Skeletal muscle cell (primary cell): Measurements from ENCODE around the gene ZNF525.
"Not testable (repeated sequence)": the region's sequence is repeated elsewhere in the genome, so short reads cannot be mapped to it uniquely, and the experiment has no call there.

Experiments used
- DNase-seq: peaks from one replicate; pipeline ENCODE4 v3.0.0-alpha.2; 2010; ENCODE audit warnings: low read depth
- H3K4me3 ChIP-seq: 2 replicates; pipeline ENCODE4 v1.5.1; 2011; ENCODE audit warnings: low read depth, mild to moderate bottlenecking, control low read depth, low read length, moderate library complexity

The ZNF525 gene

DNA sequence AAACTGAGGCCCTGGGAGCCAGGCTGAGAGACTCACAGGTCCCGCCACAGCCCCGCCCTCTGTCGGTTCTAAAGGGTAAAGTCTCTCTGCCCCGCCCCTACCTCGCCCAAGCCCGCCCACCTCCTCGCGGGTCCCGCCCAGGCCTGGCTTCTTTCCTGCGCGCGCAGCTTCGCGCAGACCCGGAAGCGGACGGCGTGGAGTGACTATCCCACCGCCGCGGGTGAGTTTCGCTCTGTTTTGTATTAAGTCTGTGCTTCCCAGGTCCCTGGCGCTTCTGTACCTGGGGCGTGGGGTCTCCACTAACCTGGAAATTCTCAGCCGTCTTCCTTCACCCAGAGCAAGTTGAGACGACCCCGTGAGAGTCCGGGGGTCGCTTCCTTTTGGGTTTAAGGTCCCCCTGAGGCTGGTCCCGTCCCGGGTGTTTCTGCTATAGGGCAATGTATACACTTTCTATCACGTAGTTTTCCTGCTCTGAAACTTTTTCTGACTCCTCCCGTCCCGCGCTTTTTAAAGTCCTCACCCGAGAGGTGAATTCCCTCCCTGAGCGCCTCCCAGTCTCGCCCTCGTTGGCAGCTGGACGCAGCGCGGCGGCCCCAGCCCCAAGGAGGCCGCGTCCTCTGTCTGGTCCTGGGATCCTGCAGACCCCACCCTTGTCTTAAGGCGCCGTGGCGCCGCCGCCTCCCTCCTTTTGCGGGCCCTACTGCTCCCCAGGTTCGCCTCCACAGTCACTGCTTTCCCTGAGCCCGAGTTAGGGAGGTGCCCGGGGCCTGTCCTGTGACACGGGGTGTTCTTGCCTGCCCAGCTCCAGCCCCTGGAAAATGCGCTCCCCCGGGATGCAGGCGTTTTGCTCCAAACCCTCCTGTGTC, 29.7 kb downstream of the ZNF525 start, which contains the start of gene ZNF765:
ZNF765 (plus strand) TSS at position 176 of the 866 bp plus-strand sequence. CDS start 2,867 bp downstream, outside the sequence.
- H3K4me3 ChIP-seq, result peak within 1 kb of the TSS; percentile 81
- peak; percentile 56 for DNase-seq

DNA sequence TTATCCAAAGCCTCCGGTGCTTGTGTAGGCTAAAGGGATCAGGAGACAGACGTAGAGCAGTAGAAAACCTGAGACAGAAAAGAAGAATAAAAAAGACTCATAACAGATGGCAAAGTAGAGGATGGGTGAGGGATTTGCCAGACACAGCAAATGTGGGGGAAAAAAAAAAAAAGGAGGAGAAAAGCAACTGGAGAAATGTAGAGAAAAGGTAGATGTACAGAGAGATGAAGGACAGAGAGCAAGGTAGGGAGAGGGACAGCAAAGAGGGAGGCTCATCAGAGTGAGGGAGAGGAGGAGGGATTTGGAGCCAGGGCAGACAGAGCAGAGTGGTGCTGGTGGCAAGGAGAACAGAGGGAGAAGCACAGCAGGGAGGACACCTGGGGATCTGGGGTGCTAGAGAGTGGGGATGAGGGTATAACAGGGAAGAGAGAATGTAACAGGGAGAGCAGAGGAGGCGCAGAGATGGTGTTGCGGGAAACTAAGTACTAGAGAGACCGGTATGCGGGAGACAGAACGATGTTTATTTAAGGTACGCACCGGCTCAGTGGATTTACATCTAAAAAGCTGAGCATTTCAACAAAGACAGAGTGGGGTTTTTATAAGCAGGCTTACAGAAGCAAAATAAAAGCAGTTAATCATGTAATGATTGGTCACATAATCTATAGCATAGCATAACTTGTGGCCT, 30.5 kb downstream of the ZNF525 start:
- H3K4me3 ChIP-seq, result peak overlapping the region; percentile 81
- DNase-seq, result not testable (repeated sequence)

DNA sequence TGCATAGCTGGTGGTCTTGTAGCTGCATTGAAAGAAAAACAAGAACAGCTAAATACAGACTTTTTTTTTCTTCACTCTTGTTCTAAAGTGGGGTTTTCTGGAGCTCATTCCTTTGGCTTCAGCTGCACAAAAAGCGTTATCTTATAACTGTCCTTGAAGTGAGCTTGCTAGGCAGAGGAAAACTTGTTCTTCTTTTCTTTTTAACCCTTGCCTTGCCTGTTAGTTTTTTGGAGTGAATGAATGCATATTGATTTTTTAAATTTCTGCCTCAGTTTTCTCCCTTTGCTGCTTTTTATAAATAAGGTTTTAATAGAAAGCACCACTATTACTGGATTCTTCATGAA, 31.0 kb downstream of the ZNF525 start:
- H3K4me3 ChIP-seq, result no peak overlapping the region
- no peak for DNase-seq

DNA sequence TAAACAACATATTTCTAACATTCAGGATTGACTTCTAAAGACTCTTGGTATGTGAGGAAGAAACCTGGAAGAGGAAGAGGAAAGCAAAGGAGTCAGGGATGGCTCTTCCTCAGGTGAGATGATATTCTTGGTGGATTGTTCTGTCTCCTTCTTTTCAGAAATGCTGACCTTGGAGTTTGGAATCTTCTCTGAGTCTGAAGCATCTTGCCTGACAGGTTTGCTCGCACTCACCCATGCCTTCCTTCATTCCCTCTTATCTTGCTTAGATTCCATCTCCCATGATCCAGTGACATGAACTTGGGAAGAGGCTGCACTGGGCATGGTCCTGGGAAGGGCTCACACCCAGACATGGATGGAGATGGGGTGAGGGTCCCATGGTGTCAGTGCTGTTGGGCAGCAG, 32.4 kb downstream of the ZNF525 start:
- DNase-seq, H3K4me3 ChIP-seq: not testable (repeated sequence)

DNA sequence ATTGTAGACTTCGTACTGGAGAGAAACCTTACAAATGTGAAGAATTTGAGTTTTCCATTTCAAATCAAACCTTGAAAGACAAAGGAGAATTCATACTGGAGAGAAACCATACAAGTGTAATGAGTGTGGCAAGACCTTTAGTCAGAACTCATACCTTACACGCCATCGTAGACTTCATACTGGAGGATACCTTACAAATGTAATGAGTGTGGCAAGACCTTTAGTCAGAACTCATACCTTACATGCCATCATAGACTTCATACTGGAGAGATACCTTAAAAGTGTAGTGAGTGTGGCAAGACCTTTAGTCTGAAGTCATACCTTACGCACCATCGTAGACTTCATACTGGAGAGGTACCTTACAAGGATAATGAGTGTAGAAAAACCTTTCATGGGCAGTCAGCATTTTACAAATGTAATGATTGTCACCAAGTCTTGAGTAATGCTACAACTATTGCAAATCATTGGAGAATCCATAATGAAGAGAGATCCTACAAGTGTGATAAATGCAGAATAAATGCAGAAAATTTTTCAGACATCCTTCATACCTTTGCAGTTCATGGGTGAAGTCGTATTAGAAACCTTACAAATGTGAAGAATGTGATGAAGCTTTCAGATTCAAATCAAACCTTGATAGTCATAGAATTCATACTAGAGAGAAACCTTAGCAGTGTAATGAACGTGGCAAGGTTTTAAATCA, 44.1 kb downstream of the ZNF525 start:
- no peak overlapping the region for H3K4me3 ChIP-seq
- DNase-seq, result no peak

DNA sequence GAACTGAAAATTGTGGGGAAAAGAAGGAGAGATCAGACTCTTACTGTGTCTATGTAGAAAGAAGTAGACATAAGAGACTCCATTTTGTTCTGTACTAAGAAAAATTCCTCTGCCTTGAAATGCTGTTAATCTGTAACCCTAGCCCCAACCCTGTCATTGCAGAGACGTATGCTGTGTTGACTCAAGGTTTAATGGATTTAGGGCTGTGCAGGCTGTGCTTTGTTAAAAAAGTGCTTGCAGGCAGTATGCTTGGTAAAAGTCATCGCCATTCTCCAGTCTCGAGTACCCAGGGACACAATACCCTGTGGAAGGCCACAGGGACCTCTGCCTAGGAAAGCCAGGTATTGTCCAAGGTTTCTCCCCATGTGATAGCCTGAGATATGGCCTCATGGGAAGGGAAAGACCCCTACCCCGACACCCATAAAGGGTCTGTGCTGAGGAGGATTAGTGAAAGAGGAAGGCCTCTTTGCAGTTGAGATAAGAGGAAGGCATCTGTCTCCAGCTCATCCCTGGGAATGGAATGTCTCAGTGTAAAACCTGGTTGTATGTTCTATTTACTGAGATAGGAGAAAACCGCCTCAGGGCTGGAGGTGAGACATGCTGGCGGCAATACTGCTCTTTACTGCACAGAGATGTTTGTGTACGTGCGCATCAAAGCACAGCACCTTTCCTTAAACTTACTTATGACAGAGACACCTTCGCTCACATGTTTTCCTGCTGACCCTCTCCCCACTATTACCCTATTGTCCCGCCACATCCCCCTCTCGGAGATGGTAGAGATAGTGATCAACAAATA, 55.2 kb downstream of the ZNF525 start:
- DNase-seq, H3K4me3 ChIP-seq: not testable (repeated sequence)

DNA sequence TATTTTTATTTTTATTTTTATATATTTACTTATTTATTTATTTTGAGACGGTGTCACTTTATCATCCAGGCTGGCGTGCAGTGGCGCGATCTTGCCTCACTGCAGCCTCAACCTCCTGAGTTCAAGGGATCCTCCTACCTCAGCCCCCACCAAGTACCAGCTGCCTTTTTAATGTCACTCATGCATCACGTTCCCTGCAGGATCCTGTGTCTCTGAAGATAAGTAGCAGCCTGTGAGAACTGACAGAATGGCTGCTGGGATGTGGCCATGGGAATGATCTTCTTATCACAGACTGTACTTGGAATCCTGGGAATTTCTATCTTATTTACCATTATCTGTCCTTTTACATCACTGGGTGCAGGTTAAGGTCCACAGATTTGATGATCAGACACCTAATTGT, 57.0 kb downstream of the ZNF525 start:
- DNase-seq, result no peak
- no peak overlapping the region for H3K4me3 ChIP-seq

DNA sequence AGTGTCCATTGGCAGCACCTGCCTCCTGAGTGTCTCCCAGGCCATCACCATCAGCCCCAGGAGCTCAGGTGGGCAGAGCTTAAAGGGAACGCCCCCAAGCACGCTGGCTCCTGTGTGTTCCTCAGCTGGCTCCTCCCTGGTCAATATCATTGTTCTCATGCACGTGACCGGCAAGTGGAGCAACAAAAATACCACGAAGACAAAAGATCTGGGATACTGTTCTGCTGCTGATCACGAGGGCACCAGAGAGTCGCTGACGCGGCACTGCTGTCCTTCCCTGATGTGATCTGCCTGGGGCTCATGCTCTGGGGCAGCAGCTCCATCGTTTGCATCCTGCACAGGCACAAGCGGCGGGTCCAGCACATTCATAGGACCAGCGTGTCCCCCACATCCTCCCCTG, 57.6 kb downstream of the ZNF525 start:
- not testable (repeated sequence) for DNase-seq, H3K4me3 ChIP-seq

DNA sequence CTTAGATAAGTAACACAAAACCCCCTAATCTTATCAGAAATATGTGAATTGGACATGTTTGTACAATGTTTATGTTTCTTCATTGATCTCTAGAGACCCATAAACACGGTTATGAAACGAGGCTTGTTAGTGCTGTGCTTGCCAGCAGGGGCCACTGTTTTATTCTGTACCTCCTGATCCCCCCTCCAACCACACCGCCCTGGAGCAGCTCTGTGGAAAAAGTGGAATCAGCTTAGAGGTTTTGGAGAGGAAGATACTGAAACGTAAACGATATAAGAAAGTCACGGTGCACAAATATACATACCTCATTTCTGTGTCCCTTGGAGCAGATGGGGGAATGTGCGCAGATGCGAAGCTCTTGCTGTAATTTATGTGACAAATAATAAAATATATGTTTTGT, 58.2 kb downstream of the ZNF525 start:
- not testable (repeated sequence) for DNase-seq, H3K4me3 ChIP-seq

DNA sequence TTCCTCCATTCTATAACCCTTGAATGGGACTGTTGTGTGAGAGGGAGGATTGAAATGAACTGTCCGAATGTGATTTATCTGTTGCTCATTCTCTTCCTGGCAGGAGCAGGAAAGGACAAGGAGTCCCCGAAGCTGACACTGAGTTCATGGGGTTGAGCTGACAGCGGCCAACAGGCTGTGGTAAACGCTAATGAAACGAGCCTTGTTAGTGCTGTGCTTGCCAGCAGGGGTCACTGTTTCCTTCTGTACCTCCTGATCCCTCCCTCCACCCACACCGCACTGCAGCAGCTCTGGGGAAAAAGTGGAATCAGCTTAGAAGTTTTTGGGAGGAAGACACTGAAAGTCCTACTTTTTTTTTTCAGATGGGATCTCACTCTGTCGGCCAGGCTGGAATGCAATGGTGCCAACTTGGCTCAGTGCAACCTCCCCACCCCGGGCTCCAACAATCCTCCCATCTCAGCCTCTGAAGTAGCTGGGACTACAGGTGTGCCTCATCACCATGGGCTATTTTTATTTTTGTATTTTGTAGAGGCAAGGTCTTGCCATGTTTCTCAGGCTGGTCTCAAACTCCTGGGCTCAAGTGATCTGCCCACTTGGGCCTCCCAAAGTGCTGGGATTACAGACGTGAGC, 59.6 kb downstream of the ZNF525 start:
- H3K4me3 ChIP-seq, result no peak overlapping the region
- DNase-seq, result peak; percentile 21

DNA sequence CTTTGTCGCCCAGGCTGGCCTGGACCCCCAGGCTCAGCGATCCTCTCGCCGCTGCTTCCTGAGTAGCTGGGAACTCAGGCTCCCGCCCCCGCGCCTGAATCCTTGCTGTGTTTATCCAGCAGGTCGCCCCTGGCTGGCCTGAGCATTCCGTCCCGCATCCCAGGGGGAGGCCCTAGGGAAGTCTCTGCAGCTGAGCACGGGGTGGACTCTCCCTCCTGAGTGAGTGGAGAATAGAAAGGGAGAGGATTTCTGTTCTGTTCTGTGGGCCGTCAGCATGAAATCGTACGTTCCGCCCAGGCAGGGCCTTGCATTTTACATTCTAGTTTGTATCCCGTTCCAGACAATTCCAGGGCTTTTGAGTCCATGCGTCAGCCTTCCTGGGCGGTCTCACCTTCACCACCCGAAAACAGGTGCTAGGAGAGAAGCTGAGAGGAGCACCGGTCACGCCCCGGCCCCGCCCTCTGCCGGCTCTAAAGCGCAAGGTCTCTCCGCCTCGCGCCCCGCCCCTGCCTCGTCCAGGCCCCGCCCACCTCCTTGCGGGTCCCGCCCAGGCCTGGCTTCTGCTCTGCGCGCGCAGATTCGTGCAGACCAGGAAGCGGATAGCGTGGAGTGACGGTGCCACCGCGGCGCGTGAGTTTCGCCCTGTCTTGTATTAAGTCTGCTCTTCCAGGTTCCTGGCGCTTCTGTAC, 66.0 kb downstream of the ZNF525 start, which contains the start of gene ZNF761:
ZNF761 (plus strand) TSS at position 586 of the 689 bp plus-strand sequence. CDS start 15,285 bp downstream, outside the sequence.
- H3K4me3 ChIP-seq, result peak within 1 kb of the TSS; percentile 82
- DNase-seq, result peak; percentile 35

DNA sequence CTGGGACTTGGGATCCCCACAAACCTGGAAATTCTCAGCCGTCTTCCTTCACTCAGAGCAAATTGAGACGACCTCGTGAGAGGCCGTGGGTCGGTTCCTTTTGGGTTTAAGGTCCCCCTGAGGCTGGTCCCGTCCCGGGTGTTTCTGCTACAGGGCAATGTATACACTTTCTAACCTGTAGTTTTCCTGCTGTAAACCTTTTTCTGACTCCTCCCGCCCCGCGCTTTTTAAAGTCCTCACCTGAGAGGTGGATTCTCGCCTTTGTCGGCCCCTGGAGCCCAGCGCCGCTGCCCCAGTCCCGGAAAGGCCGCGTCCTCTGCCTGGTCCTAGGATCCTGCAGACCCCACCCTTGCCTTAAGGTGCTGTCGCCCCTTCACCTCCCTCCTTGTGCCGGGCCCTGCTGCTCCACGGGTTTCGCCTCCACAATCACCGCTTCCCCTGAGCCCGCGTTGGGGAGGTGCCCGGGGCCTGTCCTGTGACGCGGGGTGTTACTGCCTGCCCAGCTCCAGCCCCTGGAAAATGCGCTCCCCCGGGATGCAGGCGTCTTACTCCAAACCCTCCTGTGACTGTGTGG, 66.7 kb downstream of the ZNF525 start:
- DNase-seq, result no peak
- peak overlapping the region; percentile 82 for H3K4me3 ChIP-seq
